HepG2 (cell line): Measurements from ENCODE around the gene DAPK3. TPM values are rescaled to one million over a fixed set of nuclear protein-coding genes. Genes with fewer than 3 reads are reported as not detected.

Experiments used
- AFF4 ChIP-seq: sonication (generic); formaldehyde crosslinking; IDR thresholded peaks from 2 replicates; pipeline ENCODE4 v1.4.0; 2020; ENCODE audit warnings: missing genetic modification reagents
- AHR ChIP-seq: IDR thresholded peaks from 2 replicates; pipeline ENCODE4 v1.6.1; 2018; ENCODE audit warnings: missing genetic modification reagents, missing compliant biosample characterization
- ARID2 ChIP-seq: sonication (generic); formaldehyde crosslinking; IDR thresholded peaks from 2 replicates; pipeline ENCODE4 v1.8.1; 2022; ENCODE audit warnings: mild to moderate bottlenecking, missing genetic modification reagents, borderline replicate concordance
- ATF2 ChIP-seq: sonication (generic); formaldehyde crosslinking; IDR thresholded peaks from 2 replicates; pipeline ENCODE4 v1.4.0; 2020; ENCODE audit warnings: missing genetic modification reagents
- BRD4 ChIP-seq: sonication (generic); formaldehyde crosslinking; IDR thresholded peaks from 2 replicates; pipeline ENCODE4 v1.4.0; 2020; ENCODE audit warnings: missing genetic modification reagents
- HMGXB3 ChIP-seq: sonication (generic); formaldehyde crosslinking; IDR thresholded peaks from 2 replicates; pipeline ENCODE4 v1.4.0; 2020; ENCODE audit warnings: missing genetic modification reagents, borderline replicate concordance
- IRF1 ChIP-seq: sonication (generic); formaldehyde crosslinking; IDR thresholded peaks from 2 replicates; pipeline ENCODE4 v1.4.0; 2020; ENCODE audit warnings: low read depth, mild to moderate bottlenecking, missing genetic modification reagents
- MXI1 ChIP-seq: IDR thresholded peaks from 3 replicates; pipeline ENCODE4 v1.6.1; 2012; ENCODE audit warnings: low read depth, low read length, inconsistent platforms, borderline replicate concordance
- NR2F6 ChIP-seq, 2 experiments: IDR thresholded peaks; 2 replicates each; pipeline ENCODE4 v1.6.1; 2016; ENCODE audit warnings: antibody characterized with exemption in 1 of 2, mild to moderate bottlenecking in 1 of 2
- POLR2A ChIP-seq, 2 experiments: IDR thresholded peaks; 2 replicates each; pipeline ENCODE4 v1.6.1; 2011; ENCODE audit warnings: low read depth in 2 of 2, low read length in 2 of 2, mild to moderate bottlenecking in 1 of 2, moderate library complexity in 1 of 2; ENCODE audit not compliant: insufficient read depth in 1 of 2
- SAFB2 ChIP-seq: sonication (generic); formaldehyde crosslinking; IDR thresholded peaks from 2 replicates; pipeline ENCODE4 v1.5.1; 2020; ENCODE audit warnings: missing genetic modification reagents, low read depth, mild to moderate bottlenecking, borderline replicate concordance
- SPEN ChIP-seq: sonication (generic); formaldehyde crosslinking; IDR thresholded peaks from 2 replicates; pipeline ENCODE4 v1.5.1; 2020; ENCODE audit warnings: low read depth, mild to moderate bottlenecking, missing genetic modification reagents
- TBL1XR1 ChIP-seq: fragments of 150-350 bp; IDR thresholded peaks from 2 replicates; pipeline ENCODE4 v1.6.1; 2014; ENCODE audit warnings: borderline replicate concordance, low read length; ENCODE audit not compliant: partially characterized antibody
- ZNF121 ChIP-seq: sonication (generic); formaldehyde crosslinking; IDR thresholded peaks from 2 replicates; pipeline ENCODE4 v1.5.0; 2020; ENCODE audit warnings: mild to moderate bottlenecking, missing genetic modification reagents
- ZNF124 ChIP-seq: sonication (generic); formaldehyde crosslinking; IDR thresholded peaks from 2 replicates; pipeline ENCODE4 v1.4.0; 2020; ENCODE audit warnings: missing genetic modification reagents
- ZNF263 ChIP-seq: sonication (generic); formaldehyde crosslinking; IDR thresholded peaks from 2 replicates; pipeline ENCODE4 v1.4.0; 2020; ENCODE audit warnings: missing genetic modification reagents
- ZNF292 ChIP-seq: sonication (generic); formaldehyde crosslinking; IDR thresholded peaks from 2 replicates; pipeline ENCODE4 v1.8.1; 2022; ENCODE audit warnings: mild to moderate bottlenecking, low read depth, missing genetic modification reagents, borderline replicate concordance
- ZNF331 ChIP-seq: sonication (generic); formaldehyde crosslinking; IDR thresholded peaks from 2 replicates; pipeline ENCODE4 v1.4.0; 2020; ENCODE audit warnings: missing genetic modification reagents
- ZNF644 ChIP-seq: IDR thresholded peaks from 2 replicates; pipeline ENCODE4 v1.6.1; 2016; ENCODE audit warnings: low read depth
- polyA plus RNA-seq, 8 experiments: library from polyadenylated mRNA; depleted of rRNA in 3 of 8; stranded (reverse) in 7 of 8; unstranded in 1 of 8; fragments of >200 nt; fragmentation: Illumina TruSeq in 4 of 8; extraction: Trizol in 4 of 8; gene quantifications; 2 replicates each; pipeline versions ENCODE4 v1.2.1 to v1.2.3, GENCODE V29; 2011 to 2016; ENCODE audit warnings: low read depth in 4 of 8, missing spikeins in 1 of 8, mixed read lengths in 1 of 8; ENCODE audit not compliant: insufficient read depth in 1 of 8
- total RNA-seq, 5 experiments: library from RNA; depleted of rRNA; stranded (reverse); fragments of >200 nt; fragmentation: Illumina TruSeq; extraction: Trizol; gene quantifications; 2 replicates each; pipeline ENCODE4 v1.2.3, GENCODE V29; 2016; ENCODE audit warnings: low read depth in 1 of 5

The DAPK3 gene
- total and polyA plus RNA-seq, 2 of the 13 experiments (the other 11 are each of a cell fraction or from before 2014, with no cell fraction given): 30.5 to 37.3 TPM

GRCh38 chr19:4007021-4007835 lies 36.3 kb upstream of the DAPK3 start, which contains the start of gene PIAS4 (continued):
- TF ChIP-seq IRF1 (CRISPR knock-in tag) (no peak), NR2F6 (IDR thresholded peaks at IDR 0.05) (no peak), NR2F6 (CRISPR knock-in tag; IDR thresholded peaks at IDR 0.05) (peak; percentile 20; the same call in 1 of the 2 replicates), SAFB2 (peak; percentile 89; the same call in 1 of the 2 replicates), AHR (CRISPR knock-in tag) (peak; percentile 86), ZNF292 (no peak), TBL1XR1 (peak; percentile 29), ZNF124 (CRISPR knock-in tag) (0 out of 2 replicates have a peak, but pooled peaks have one; percentile 62), ARID2 (no peak), BRD4 (CRISPR knock-in tag) (peak; percentile 70; the same call in 1 of the 2 replicates), ZNF331 (CRISPR knock-in tag) (0 out of 2 replicates have a peak, but pooled peaks have one; percentile 13), MXI1 (peak; percentile 73; the same call in 2 of the 3 replicates), ZNF121 (CRISPR knock-in tag) (0 out of 2 replicates have a peak, but pooled peaks have one; percentile 30), HMGXB3 (peak; percentile 23; the same call in 1 of the 2 replicates), ZNF644 (CRISPR knock-in tag) (no peak), ATF2 (CRISPR knock-in tag) (peak; percentile 26; the same call in 1 of the 2 replicates), ZNF263 (CRISPR knock-in tag) (peak; percentile 26; the same call in 1 of the 2 replicates), AFF4 (no peak), SPEN (CRISPR knock-in tag) (peak; percentile 79), POLR2A (IDR thresholded peaks at IDR 0.05; ENCODE audit: insufficient read depth in 1 of 2, low read depth in 2 of 2, low read length in 2 of 2) (peak; percentile 55 to 90; a peak in 3 of 4 replicates)
